ENCODE measurements around the gene PFKL. TPM values are rescaled to one million over a fixed set of nuclear protein-coding genes. Genes with fewer than 3 reads are reported as not detected.

The PFKL gene
- total RNA-seq, 3 donors from 2014 or later (not counting 1 experiment from before 2014, with no cell fraction given), result 89.7 to 91.3 (median 89.9) TPM

DNA sequence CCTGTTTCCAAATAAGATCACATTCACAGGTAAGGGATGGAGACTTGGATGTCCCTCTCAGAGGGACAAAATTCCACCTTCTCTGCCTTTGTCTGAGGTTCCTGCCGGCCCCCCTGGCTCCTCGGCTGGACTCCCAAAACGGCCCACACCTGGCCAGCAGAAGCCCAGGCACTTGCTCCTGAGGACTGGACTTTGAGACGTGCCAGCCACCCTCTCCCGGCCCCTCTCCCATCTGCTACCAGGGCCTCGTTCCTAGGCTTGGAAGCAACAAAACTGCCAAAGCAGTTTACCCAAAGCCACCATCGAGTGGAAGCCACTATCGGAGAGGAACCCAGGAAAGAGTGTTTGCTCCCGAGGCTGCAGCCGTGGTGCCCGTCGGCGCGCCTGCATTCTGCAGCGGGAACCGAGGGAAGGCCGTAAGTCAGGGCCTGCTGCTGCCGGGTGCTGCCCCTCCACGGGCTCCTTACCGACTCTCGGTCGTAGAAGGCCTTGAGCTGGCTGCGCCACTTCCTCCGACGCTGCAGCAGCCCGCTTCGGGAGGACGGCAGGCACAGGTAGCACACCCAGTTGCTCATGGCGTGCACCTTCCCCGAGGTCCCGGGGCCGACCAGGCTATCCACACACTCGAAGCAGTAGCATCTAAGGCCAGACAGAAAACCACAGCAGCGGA is 41.7 kb upstream of the PFKL start:
- H3K27me3 Mint-ChIP-seq (ENCODE audit: low read depth in 2 of 2), result peaks cover 0 to 11% of the 10 kb centered on the region in 2 donors

DNA sequence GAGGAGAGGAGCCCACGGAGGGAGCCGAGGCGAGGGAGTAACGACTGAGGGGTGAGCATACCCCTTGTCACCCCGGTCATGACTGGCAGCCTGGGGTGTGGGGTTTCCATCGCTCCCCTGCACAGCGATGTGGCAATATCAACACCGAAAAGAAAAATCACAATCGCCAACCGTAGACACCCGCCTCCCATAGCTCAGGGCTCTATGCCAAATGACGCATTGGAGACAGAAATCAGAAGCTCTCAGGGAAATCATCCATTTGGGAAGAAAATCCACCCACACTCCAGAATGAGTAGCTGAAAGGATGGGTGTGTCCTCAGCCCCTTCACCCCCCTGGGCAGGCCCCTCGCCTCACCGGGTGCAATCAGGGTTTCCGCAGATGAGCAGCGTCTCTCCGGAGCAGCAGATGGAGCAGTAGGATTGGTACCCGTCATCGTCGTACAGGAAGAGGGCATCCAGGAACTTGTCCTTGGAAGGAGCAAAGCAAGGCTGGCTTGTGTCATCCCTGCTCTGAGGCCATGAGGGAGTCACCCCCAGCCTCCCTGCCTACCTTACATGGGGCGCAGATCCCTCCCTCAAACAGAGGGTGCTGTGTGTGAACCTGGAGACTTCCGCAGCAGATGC is 40.7 kb upstream of the PFKL start:
- 92% methylated on average over 22 of the region's 22 CpGs for WGBS (ENCODE audit: insufficient coverage)
- no peak overlapping the region for H3K27ac Mint-ChIP-seq
- no peak overlapping the region for H3K4me3 Mint-ChIP-seq
- H3K9me3 ChIP-seq (ENCODE audit: control insufficient read depth, insufficient read depth, low read length), result no peaks in the 10 kb centered on the region
- H3K27ac ChIP-seq (ENCODE audit: low read length), result no peak overlapping the region
- H3K4me1 ChIP-seq (ENCODE audit: control insufficient read depth, insufficient read depth, low read length), result no peaks in the 10 kb centered on the region
- no peaks in the 10 kb centered on the region for H3K27me3 ChIP-seq (ENCODE audit: control insufficient read depth, insufficient read depth, low read length)
- DNase-seq, result no peak
- TF ChIP-seq, protein P1, sequence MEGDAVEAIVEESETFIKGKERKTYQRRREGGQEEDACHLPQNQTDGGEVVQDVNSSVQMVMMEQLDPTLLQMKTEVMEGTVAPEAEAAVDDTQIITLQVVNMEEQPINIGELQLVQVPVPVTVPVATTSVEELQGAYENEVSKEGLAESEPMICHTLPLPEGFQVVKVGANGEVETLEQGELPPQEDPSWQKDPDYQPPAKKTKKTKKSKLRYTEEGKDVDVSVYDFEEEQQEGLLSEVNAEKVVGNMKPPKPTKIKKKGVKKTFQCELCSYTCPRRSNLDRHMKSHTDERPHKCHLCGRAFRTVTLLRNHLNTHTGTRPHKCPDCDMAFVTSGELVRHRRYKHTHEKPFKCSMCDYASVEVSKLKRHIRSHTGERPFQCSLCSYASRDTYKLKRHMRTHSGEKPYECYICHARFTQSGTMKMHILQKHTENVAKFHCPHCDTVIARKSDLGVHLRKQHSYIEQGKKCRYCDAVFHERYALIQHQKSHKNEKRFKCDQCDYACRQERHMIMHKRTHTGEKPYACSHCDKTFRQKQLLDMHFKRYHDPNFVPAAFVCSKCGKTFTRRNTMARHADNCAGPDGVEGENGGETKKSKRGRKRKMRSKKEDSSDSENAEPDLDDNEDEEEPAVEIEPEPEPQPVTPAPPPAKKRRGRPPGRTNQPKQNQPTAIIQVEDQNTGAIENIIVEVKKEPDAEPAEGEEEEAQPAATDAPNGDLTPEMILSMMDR (IDR thresholded peaks at IDR 0.05), result no peak
- no peaks in the 10 kb centered on the region for H3K36me3 Mint-ChIP-seq
- intact Hi-C loops (cut with micrococcal nuclease), result no loop called here
- H3K27me3 Mint-ChIP-seq (ENCODE audit: low read depth in 2 of 2), result peaks cover 0 to 11% of the 10 kb centered on the region in 2 donors
- H3K4me3 ChIP-seq (ENCODE audit: low read length), result no peak overlapping the region
- no peaks in the 10 kb centered on the region for H3K4me1 Mint-ChIP-seq
- no peak for ATAC-seq
- H3K9me3 Mint-ChIP-seq, result no peaks in the 10 kb centered on the region
- no peaks in the 10 kb centered on the region for H3K36me3 ChIP-seq (ENCODE audit: control insufficient read depth, insufficient read depth, low read length)

More for the DNA sequence above, 41.7 kb upstream of the PFKL start:
- Mint-ChIP-seq H3K27ac (no peak overlapping the region), H3K4me1 (no peaks in the 10 kb centered on the region), H3K4me3 (no peak overlapping the region), H3K36me3 (no peaks in the 10 kb centered on the region), H3K9me3 (no peaks in the 10 kb centered on the region)
- TF ChIP-seq, protein P1 (IDR thresholded peaks at IDR 0.05), result no peak
- no peaks in the 10 kb centered on the region for H3K9me3 ChIP-seq (ENCODE audit: control insufficient read depth, insufficient read depth, low read length)
- no peak overlapping the region for H3K4me3 ChIP-seq (ENCODE audit: low read length)
- no peaks in the 10 kb centered on the region for H3K4me1 ChIP-seq (ENCODE audit: control insufficient read depth, insufficient read depth, low read length)
- ATAC-seq (no peak), DNase-seq (no peak)
- no peak overlapping the region for H3K27ac ChIP-seq (ENCODE audit: low read length)
- WGBS (ENCODE audit: insufficient coverage), result 91% methylated on average over 34 of the region's 34 CpGs
- H3K27me3 ChIP-seq (ENCODE audit: control insufficient read depth, insufficient read depth, low read length), result no peaks in the 10 kb centered on the region
- intact Hi-C loops (cut with micrococcal nuclease), result no loop called here
- no peaks in the 10 kb centered on the region for H3K36me3 ChIP-seq (ENCODE audit: control insufficient read depth, insufficient read depth, low read length)

DNA sequence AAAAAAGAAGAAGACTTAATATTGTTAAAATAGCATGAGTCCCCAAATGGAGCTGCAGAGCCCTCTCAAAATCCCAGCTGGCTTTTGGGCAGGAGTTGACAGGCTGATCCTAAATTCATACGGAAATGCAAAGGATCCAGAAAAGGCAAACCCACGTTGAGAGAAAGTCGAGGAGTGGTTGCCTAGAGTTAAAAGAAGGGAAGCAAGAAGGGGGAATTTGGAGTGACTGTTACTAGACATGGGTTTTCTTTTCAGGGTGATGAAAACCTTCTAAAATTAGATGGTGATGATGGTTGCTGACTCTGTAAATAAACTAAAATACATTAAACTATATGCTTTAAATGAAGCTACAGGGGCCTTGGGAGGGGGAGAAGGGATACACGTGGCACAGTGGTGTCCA is 39.8 kb upstream of the PFKL start:
- DNase-seq (no peak), ATAC-seq (no peak)
- WGBS (ENCODE audit: insufficient coverage), result 79% methylated on average over 4 of the region's 4 CpGs
- Histone ChIP-seq H3K4me3 (ENCODE audit: low read length) (no peak overlapping the region), H3K36me3 (ENCODE audit: control insufficient read depth, insufficient read depth, low read length) (no peaks in the 10 kb centered on the region), H3K27me3 (ENCODE audit: control insufficient read depth, insufficient read depth, low read length) (no peaks in the 10 kb centered on the region), H3K4me1 (ENCODE audit: control insufficient read depth, insufficient read depth, low read length) (no peaks in the 10 kb centered on the region), H3K27ac (ENCODE audit: low read length) (no peak overlapping the region), H3K9me3 (ENCODE audit: control insufficient read depth, insufficient read depth, low read length) (no peaks in the 10 kb centered on the region)
- intact Hi-C loops (cut with micrococcal nuclease), result no loop called here
- Mint-ChIP-seq H3K27me3 (ENCODE audit: low read depth in 2 of 2) (peaks cover 0 to 11% of the 10 kb centered on the region in 2 donors), H3K36me3 (no peaks in the 10 kb centered on the region), H3K4me3 (no peak overlapping the region), H3K9me3 (no peaks in the 10 kb centered on the region), H3K4me1 (no peaks in the 10 kb centered on the region), H3K27ac (no peak overlapping the region)
- TF ChIP-seq, protein P1 (IDR thresholded peaks at IDR 0.05), result no peak
